ENCODE measurements around the gene ASIC3. TPM values are rescaled to one million over a fixed set of nuclear protein-coding genes. Genes with fewer than 3 reads are reported as not detected.
A peak's percentile ranks its signal among the peaks of the same experiment; 100 is the strongest.

Gene ASIC3
- total RNA-seq, 2 donors from 2014 or later, result 2.8 to 4.7 TPM

DNA sequence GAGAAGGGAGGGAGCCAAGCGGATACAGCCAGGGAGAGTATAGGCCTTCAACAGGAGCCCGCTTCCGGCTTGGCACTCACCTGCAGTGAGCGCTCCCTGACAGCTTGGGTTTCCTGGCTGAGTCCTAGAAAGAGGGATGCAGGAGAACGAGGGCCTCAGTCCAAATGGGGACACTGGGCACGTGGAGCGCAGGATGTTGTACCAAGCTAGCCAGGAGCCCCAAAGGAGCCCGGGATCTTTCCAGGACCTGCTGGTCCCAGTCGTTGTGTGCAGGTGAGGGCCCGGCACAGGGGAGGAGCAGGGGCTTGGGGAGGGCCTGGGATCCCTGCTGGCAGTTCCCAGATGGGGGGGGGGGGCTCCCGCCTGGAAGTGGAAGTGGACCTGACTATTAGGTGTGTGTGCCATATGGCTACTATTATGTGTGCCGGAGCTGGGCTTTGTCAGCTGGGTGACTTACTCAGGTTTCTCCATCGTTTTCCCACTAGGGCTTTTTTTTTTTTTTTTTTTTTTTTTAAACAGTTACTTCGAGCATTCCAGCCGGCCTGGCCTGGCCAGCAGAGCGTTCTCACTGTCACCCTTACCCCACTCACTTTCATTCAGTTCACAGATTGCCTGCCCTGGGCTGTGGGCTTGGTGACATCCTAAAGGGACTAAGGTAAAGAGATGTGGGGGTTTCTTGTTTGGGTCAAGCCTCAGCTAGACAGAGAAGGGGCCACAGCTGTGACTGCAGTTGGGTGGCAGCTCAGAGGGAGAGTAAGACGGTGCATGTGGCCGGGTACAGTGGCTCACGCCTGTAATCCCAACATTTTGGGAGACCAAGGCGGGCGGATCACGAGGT lies 41.8 kb downstream of the ASIC3 start:
- Mint-ChIP-seq H3K9me3 (no peaks in the 10 kb centered on the region), H3K27me3 (peaks cover 0 to 2% of the 10 kb centered on the region in 2 donors), H3K27ac (no peak overlapping the region), H3K4me3 (no peak overlapping the region), H3K36me3 (no peaks in the 10 kb centered on the region), H3K4me1 (ENCODE audit: low read depth in 2 of 2) (peaks cover 24 to 28% of the 10 kb centered on the region in 2 donors)
- ATAC-seq (no peak), DNase-seq (ENCODE audit: low spot score) (no peak)

DNA sequence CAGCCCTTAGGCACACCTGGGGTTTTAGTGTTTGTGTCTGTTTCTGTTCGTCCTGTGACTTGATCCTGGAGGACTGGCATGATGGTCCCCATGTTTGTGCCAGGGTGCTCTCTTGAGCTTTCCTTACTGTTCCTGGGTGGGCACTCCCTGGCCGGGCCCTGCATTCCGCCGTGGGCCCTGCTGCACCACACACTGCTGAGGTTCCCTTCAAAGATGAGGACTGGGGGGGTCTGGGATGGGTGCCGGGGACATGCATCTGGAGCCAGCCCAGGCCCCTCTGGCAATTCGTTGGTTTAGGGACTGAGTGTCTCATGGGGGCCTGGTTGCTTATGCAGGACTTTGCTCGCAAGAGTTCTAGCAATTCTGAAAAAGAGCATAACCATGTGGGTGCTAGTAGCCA lies 42.7 kb downstream of the ASIC3 start:
- no peak overlapping the region for H3K27ac Mint-ChIP-seq
- no peak overlapping the region for H3K4me3 Mint-ChIP-seq
- no peak for ATAC-seq
- no peak for DNase-seq (ENCODE audit: low spot score)
- H3K4me1 Mint-ChIP-seq (ENCODE audit: low read depth in 2 of 2), result peaks cover 17 to 20% of the 10 kb centered on the region in 2 donors
- H3K27me3 Mint-ChIP-seq, result no peaks in the 10 kb centered on the region
- no peaks in the 10 kb centered on the region for H3K9me3 Mint-ChIP-seq
- no peaks in the 10 kb centered on the region for H3K36me3 Mint-ChIP-seq

DNA sequence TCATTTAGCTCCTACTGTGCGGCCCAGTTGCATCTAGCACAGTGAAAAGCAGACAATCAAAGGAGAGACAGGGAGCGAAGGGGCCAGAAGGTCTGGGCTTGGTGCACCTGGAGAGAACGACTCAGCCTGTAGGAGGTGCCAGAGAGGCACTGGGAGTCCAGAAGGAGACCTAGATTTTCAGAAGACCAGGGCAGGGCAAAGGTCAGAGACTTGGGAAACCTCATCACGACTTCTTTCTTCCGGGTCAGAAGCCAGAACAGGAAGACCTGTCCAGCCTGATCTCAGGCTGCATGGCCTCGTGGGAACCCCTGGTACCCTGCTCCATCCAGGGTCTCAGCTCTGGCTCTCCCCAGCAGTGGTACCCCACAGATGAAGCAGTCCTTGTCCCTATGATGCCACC lies 43.1 kb downstream of the ASIC3 start:
- no peaks in the 10 kb centered on the region for H3K27me3 Mint-ChIP-seq
- H3K4me3 Mint-ChIP-seq, result no peak overlapping the region
- H3K4me1 Mint-ChIP-seq (ENCODE audit: low read depth in 2 of 2), result peaks cover 16 to 20% of the 10 kb centered on the region in 2 donors
- H3K36me3 Mint-ChIP-seq, result no peaks in the 10 kb centered on the region
- H3K9me3 Mint-ChIP-seq, result no peaks in the 10 kb centered on the region
- no peak overlapping the region for H3K27ac Mint-ChIP-seq
- ATAC-seq, result no peak
- no peak for DNase-seq (ENCODE audit: low spot score)

DNA sequence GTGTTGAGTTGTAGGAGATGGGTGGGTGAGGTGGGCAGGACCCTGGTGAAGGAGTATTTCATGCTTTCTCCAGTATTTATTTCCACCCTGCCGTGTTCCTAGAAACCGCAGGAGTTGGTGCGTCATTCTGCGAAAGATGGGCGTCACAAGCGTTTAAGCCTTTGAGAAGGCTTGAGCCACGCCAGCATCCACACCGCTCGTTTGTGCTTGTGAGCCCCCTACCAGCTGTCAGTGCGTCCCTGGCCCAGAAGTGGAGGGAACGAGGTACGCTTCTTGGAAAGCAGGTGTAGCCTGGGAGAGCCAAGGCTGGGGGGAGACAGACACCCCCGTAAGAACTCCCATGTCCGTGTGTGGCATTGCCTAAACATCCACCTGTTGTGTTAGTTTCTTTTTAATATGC lies 43.7 kb downstream of the ASIC3 start:
- no peaks in the 10 kb centered on the region for H3K27me3 Mint-ChIP-seq
- no peaks in the 10 kb centered on the region for H3K36me3 Mint-ChIP-seq
- H3K4me1 Mint-ChIP-seq (ENCODE audit: low read depth in 2 of 2), result peaks cover 16 to 20% of the 10 kb centered on the region in 2 donors
- H3K4me3 Mint-ChIP-seq, result no peak overlapping the region
- no peak overlapping the region for H3K27ac Mint-ChIP-seq
- no peak for DNase-seq (ENCODE audit: low spot score)
- H3K9me3 Mint-ChIP-seq, result no peaks in the 10 kb centered on the region
- ATAC-seq, result no peak

DNA sequence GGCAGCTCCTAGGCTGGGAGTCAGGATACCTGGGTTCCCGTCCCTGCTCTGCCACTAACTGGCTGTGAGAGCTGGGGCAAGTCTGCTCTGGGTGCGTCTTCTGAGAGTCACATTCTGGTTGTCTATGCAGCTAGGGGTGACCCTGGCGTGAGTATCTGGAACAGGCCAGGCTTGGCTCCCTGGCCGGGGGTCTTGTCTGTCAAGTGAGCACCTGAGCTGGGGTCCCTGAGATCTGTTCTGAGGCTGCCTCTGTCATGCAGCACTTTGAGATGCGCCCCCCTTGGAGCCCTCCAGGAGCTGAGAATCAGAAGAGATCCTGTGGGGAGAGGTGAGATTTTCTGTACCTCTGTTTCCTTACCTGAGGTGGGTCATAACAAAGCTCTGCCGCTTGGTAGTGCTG lies 45.4 kb downstream of the ASIC3 start:
- peaks cover 10 to 16% of the 10 kb centered on the region in 2 donors for H3K4me1 Mint-ChIP-seq (ENCODE audit: low read depth in 2 of 2)
- no peak overlapping the region for H3K4me3 Mint-ChIP-seq
- no peak overlapping the region for H3K27ac Mint-ChIP-seq

DNA sequence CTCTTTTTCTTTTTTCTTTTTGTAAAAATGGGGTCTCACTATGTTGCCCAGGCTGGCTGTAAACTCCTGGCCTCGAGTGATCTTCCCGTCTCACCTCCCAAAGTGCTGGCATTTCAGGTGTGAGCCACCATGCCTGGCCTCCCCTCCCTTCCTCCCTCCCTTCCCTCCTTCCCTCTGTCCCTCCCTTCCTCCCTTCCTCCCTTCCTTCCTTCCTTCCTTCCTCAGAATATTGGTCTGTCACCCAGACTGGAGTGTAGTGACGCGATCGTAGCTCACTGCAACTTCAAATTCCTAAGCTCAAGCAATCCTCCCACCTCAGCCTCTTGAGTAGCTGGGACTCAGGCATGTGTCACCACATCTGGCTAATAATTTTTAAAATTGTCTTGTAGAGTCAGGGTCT lies 46.3 kb downstream of the ASIC3 start:
- H3K27me3 Mint-ChIP-seq, result no peaks in the 10 kb centered on the region
- H3K4me1 Mint-ChIP-seq (ENCODE audit: low read depth in 2 of 2), result peaks cover under 1 to 8% of the 10 kb centered on the region in 2 donors
- DNase-seq (ENCODE audit: low spot score) (no peak), ATAC-seq (no peak)
- no peak overlapping the region for H3K27ac Mint-ChIP-seq
- no peaks in the 10 kb centered on the region for H3K9me3 Mint-ChIP-seq
- no peak overlapping the region for H3K4me3 Mint-ChIP-seq
- no peaks in the 10 kb centered on the region for H3K36me3 Mint-ChIP-seq

More for the DNA sequence above, 45.4 kb downstream of the ASIC3 start:
- no peaks in the 10 kb centered on the region for H3K36me3 Mint-ChIP-seq
- ATAC-seq (no peak), DNase-seq (ENCODE audit: low spot score) (no peak)
- no peaks in the 10 kb centered on the region for H3K27me3 Mint-ChIP-seq
- no peaks in the 10 kb centered on the region for H3K9me3 Mint-ChIP-seq

DNA sequence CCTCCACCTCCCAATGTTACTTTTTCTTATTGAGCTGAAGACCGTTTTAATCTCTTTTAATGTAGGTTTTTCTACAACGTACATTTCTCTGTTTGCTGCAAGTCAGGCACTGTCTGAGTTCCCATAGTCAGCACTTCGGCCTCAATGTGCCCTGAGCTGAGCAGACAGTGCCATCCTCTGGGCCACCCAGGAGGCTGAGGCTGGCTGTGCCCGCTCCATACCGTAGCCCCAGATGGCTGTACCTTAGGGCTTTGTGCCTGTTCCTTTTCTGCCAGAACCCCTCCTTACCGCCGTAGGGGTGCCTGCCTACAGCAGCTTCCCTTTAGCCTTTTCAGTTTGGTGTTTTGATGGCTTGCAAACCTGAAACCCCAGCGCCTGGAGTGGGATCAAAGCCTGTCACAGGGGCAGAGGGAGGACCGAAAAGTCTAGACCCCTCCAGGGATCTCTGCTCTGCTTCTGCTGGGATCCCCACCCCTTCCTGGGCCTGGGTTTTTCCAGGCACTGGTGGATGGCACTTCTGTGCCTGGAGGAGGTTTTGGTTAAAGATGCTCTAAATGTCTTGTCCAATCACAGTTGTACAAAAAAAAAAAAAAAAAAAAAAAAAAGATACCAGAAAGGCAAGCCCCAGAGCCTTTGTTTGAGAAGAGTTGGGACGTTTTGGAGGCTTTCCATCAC lies 46.9 kb downstream of the ASIC3 start:
- Mint-ChIP-seq H3K36me3 (no peaks in the 10 kb centered on the region), H3K27ac (no peak overlapping the region), H3K27me3 (no peaks in the 10 kb centered on the region), H3K4me1 (ENCODE audit: low read depth in 2 of 2) (peaks cover 0 to 6% of the 10 kb centered on the region in 2 donors), H3K4me3 (no peak overlapping the region), H3K9me3 (no peaks in the 10 kb centered on the region)
- ATAC-seq (no peak), DNase-seq (ENCODE audit: low spot score) (no peak)

DNA sequence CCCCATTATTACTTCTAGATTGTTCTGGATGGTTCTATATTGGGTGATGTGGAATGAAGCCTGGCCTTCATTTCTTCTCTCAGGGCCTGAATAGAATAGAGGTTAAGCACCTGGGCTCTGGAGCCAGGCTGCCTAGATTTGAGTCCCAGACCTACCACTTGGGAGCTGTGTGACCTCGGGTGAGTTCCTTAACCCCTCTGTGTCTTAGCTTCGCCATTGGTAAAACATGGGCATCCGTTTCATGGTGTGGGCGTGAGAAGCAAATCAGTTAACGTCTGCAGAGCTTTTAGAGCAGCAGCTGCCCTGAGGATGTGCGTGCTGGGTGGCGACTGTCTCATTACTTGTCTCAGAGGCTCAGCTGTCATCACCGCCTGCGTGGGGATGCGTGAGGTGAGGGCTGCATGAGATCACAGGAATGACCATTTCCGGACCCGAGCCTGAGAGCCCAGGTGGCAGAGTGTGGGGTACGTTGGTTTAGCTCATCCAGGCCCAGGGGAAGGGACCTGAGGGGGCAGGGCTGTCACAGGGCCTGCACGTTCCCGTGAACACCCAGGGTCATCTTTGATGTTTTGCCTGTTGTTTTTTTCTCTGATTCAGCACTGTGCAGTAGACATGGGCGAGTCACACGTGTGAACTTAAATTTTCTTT lies 47.6 kb downstream of the ASIC3 start:
- H3K4me3 Mint-ChIP-seq, result no peak overlapping the region
- no peak for DNase-seq (ENCODE audit: low spot score)
- no peaks in the 10 kb centered on the region for H3K36me3 Mint-ChIP-seq
- peaks cover 0 to 6% of the 10 kb centered on the region in 2 donors for H3K4me1 Mint-ChIP-seq (ENCODE audit: low read depth in 2 of 2)
- no peak overlapping the region for H3K27ac Mint-ChIP-seq
- H3K27me3 Mint-ChIP-seq, result no peaks in the 10 kb centered on the region
- H3K9me3 Mint-ChIP-seq, result no peaks in the 10 kb centered on the region
- ATAC-seq, result no peak

DNA sequence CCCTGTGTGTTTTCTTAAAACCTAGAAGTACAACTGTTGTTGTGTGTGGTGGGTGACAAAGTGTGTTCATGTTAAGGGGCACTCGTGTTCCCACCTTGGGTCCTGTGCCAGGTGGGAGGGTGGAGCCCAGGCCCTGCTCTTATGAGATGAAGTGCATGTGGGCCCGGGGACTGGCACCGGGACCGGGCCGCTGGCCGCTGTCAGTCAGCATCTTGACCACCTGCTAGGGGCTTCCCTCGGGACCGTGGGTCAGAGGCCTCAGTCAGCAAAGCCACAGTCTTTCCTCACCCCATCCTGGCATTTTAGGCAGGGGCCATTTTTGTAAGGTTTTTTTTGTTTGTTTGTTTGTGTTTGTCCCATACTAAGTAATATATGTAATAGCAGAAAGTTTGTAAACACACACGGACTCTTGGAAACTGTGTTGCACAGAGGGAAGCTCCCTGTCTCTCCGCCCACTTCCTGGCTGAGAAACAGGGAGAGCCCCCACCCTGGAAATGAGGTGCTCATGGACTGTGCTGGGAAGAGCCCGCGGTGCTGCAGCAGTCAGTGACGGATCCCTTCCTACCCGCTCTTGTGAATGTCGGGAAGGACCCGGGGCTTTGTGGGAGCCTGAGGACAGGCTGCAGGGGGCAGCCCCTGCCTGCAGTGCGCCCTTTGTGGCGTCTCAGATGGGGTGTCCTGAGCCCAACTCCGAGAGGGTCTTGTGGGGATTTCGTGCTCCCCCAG lies 51.3 kb downstream of the ASIC3 start:
- Mint-ChIP-seq H3K27ac (no peak overlapping the region), H3K9me3 (no peaks in the 10 kb centered on the region), H3K4me3 (no peak overlapping the region), H3K27me3 (no peaks in the 10 kb centered on the region), H3K36me3 (no peaks in the 10 kb centered on the region), H3K4me1 (ENCODE audit: low read depth in 2 of 2) (peaks cover 0 to 2% of the 10 kb centered on the region in 2 donors)
- ATAC-seq (no peak), DNase-seq (ENCODE audit: low spot score) (no peak)

DNA sequence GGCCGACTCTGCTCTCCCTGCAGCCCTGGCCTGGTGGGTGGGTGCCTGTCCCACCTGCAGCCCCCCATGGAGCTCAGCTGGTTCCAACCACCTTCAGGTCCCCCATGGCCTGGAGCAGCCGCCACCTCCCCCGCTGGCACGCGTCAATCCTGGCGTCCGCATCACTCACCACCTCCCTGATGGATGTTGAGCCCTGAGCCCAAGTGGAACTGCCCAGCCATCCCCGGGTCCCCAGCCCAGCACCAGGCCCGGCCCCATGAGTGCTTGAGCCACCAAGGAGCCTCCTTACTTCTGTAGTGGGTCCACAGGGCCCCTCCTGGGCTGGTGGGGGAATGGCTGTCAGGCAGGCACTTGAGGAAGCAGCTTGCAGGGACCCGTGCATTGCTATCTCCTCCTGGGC lies 52.6 kb downstream of the ASIC3 start:
- H3K4me1 Mint-ChIP-seq (ENCODE audit: low read depth in 2 of 2), result no peaks in the 10 kb centered on the region
- H3K4me3 Mint-ChIP-seq, result no peak overlapping the region
- ATAC-seq (peak in 1 of 2 donors; percentile 25), DNase-seq (ENCODE audit: low spot score) (no peak)
- H3K36me3 Mint-ChIP-seq, result no peaks in the 10 kb centered on the region
- H3K27me3 Mint-ChIP-seq, result no peaks in the 10 kb centered on the region
- no peak overlapping the region for H3K27ac Mint-ChIP-seq
- H3K9me3 Mint-ChIP-seq, result no peaks in the 10 kb centered on the region

DNA sequence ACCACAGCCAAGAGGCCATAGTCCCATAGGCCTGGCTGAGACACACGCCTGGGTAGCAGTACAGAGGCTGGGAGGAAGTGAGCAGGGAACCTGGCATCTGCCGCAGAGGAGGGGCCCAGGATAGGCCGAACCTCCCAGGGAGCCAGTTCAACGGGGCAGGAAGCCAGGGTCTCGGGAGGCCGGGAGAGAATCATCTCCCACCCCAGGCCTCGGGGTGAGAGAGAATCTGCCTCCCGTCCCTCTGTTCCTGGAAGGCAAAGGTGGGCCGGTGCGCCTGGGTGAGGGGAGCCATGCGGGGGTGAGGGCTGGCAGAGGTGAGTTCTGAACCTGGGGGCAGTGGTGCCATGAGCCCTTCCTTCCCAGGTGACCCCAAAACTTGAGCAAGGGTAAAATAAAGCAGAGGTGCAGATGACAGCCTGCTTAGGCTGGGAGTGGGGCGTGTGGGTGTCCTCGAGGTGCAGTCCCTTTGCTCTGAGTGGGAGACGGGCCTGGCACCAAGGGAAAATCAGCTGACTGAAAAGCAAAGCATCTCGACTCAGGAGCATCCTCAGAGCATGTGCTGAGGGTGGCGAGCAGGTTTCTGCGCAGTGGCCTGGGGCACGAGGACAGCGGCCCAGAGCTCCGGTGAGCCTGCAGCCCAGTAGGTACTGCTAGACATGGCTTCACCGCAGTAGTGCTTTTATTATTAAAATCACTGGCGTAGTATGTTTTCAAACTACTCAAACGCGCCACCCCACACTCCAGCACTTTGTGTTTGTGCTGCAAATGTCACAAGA lies 53.5 kb downstream of the ASIC3 start:
- no peaks in the 10 kb centered on the region for H3K4me1 Mint-ChIP-seq (ENCODE audit: low read depth in 2 of 2)
- H3K4me3 Mint-ChIP-seq, result no peak overlapping the region
- no peaks in the 10 kb centered on the region for H3K9me3 Mint-ChIP-seq
- H3K36me3 Mint-ChIP-seq, result no peaks in the 10 kb centered on the region
- no peak overlapping the region for H3K27ac Mint-ChIP-seq
- ATAC-seq (no peak), DNase-seq (ENCODE audit: low spot score) (no peak)
- no peaks in the 10 kb centered on the region for H3K27me3 Mint-ChIP-seq
